ENCODE data around the gene RNF208.
"Not testable (repeated sequence)": the region's sequence is repeated elsewhere in the genome, so short reads cannot be mapped to it uniquely, and the experiment has no call there.

Gene RNF208

GRCh38 chr9:137239541-137240200 is 17.6 kb upstream of the RNF208 start:
- ATAC-seq: not testable (repeated sequence)

GRCh38 chr9:137237759-137238726 is 16.0 kb upstream of the RNF208 start:
- no peak for ATAC-seq

- no peak for ATAC-seq
Measured at GRCh38 chr9:137236936-137237421, 14.9 kb upstream of the RNF208 start.

GRCh38 chr9:137236238-137236935 is 14.3 kb upstream of the RNF208 start:
- peak; percentile 25 to 27 for ATAC-seq

- no peak for ATAC-seq
Measured at GRCh38 chr9:137235424-137236237, 13.6 kb upstream of the RNF208 start.

GRCh38 chr9:137234758-137235423 is 12.9 kb upstream of the RNF208 start:
- no peak for ATAC-seq

- ATAC-seq: no peak
Measured at GRCh38 chr9:137234055-137234697, 12.1 kb upstream of the RNF208 start.

GRCh38 chr9:137233143-137233980 is 11.3 kb upstream of the RNF208 start:
- ATAC-seq: no peak

- ATAC-seq: no peak
Measured at GRCh38 chr9:137232510-137232909, 10.5 kb upstream of the RNF208 start.

GRCh38 chr9:137232101-137232500 is 10.1 kb upstream of the RNF208 start:
- no peak for ATAC-seq

- ATAC-seq: no peak
Measured at GRCh38 chr9:137231372-137232039, 9.5 kb upstream of the RNF208 start.

- no peak for ATAC-seq
Measured at GRCh38 chr9:137230705-137231371, 8.8 kb upstream of the RNF208 start, which contains the start of gene SLC34A3. Gene SLC34A3 (plus strand): TSS chr9:137230901. CDS start chr9:137231703, 802 bp downstream.

- ATAC-seq: no peak
Measured at GRCh38 chr9:137229903-137230704, 8.1 kb upstream of the RNF208 start.

- no peak for ATAC-seq
Measured at GRCh38 chr9:137228968-137229896, 7.2 kb upstream of the RNF208 start.

GRCh38 chr9:137228506-137228967 is 6.5 kb upstream of the RNF208 start:
- no peak for ATAC-seq

- no peak for ATAC-seq
Measured at GRCh38 chr9:137227853-137228505, 5.9 kb upstream of the RNF208 start.

All from activated CD4-positive, CD25-positive, alpha-beta regulatory T cell treated with anti-CD3 and anti-CD28 coated beads, Interleukin-2, amount 50 U/mL, for 24 hours (primary cell).